Gastroesophageal sphincter (tissue), 3 donors: ENCODE data around the gene SPAG7.

Experiments
- CTCF ChIP-seq, 4 experiments: fragments of 200-600 bp in 2 of 4; fragments of 450-650 bp in 2 of 4; sonication (generic) in 1 of 4; IDR thresholded peaks; one replicate each; pipeline ENCODE4 v1.5.1; 2017 to 2019; ENCODE audit warnings: antibody characterized with exemption in 4 of 4, mild to moderate bottlenecking in 2 of 4, moderate library complexity in 2 of 4
- EP300 ChIP-seq: sonication (generic); formaldehyde crosslinking; IDR thresholded peaks from one replicate; pipeline ENCODE4 v1.6.1; 2017; ENCODE audit warnings: antibody characterized with exemption, mild to moderate bottlenecking
- POLR2A ChIP-seq, 2 donors: fragments of 450-650 bp; IDR thresholded peaks; one replicate each; pipeline ENCODE4 v1.6.1; 2017; ENCODE audit warnings: antibody characterized with exemption in 2 of 2, mild to moderate bottlenecking in 2 of 2, moderate library complexity in 1 of 2
- POLR2AphosphoS5 ChIP-seq: sonication (generic); formaldehyde crosslinking; IDR thresholded peaks from one replicate; pipeline ENCODE4 v1.6.1; 2017; ENCODE audit warnings: antibody characterized with exemption

DNA sequence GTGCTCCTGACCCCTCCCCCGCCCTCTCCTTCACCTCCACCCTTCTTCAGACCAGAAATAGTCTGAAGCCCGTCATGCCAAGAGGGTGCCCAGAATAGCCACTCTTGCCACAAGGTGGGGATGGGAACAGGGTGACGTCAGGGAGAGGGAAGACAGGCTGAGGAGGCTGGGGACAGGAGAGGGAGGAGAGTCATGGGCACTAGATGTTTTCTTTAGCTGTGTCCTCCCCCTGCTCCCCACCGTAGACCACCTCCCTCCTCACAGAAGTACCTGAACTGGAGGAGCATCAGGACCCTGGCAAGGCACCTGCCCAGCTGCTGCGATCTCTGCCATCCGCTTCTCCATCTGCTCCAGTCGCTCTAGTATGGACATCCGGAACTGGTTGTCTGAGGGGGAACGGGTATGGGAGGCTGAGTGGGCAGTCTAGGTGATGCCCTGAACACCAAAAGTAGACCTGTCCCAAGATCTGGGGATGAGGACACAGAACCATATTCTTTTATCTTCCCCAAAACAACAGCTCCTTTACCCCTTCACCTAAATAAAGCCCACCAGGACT, 6.6 kb upstream of the SPAG7 start:
- TF ChIP-seq CTCF (IDR thresholded peaks at IDR 0.05) (no peak), POLR2A (IDR thresholded peaks at IDR 0.05) (no peak), POLR2AphosphoS5 (no peak), EP300 (no peak)
